HG03095 (cell line): ENCODE data around the gene HMGXB4.

ENCODE experiments used
- ATAC-seq: cut with Tn5 transposase; IDR thresholded peaks from one replicate; pipeline ENCODE4 v1.9.1; 2021; ENCODE audit warnings: moderate library complexity; ENCODE audit not compliant: unreplicated experiment

Gene HMGXB4

GRCh38 chr22:35310556-35311550 lies 53.6 kb downstream of the HMGXB4 start:
- no peak for ATAC-seq

- ATAC-seq: no peak
Measured at GRCh38 chr22:35311551-35311999, 54.3 kb downstream of the HMGXB4 start.

GRCh38 chr22:35312198-35313059 lies 55.1 kb downstream of the HMGXB4 start:
- no peak for ATAC-seq

- no peak for ATAC-seq
Measured at GRCh38 chr22:35313311-35314121, 56.2 kb downstream of the HMGXB4 start.

GRCh38 chr22:35314161-35314942 lies 57.1 kb downstream of the HMGXB4 start:
- ATAC-seq: no peak

- ATAC-seq: no peak
Measured at GRCh38 chr22:35315141-35315854, 58.0 kb downstream of the HMGXB4 start.

- no peak for ATAC-seq
Measured at GRCh38 chr22:35315855-35316745, 58.8 kb downstream of the HMGXB4 start.

- ATAC-seq: no peak
Measured at GRCh38 chr22:35316751-35317150, 59.5 kb downstream of the HMGXB4 start.

- no peak for ATAC-seq
Measured at GRCh38 chr22:35317680-35318290, 60.5 kb downstream of the HMGXB4 start.

- no peak for ATAC-seq
Measured at GRCh38 chr22:35318346-35319215, 61.3 kb downstream of the HMGXB4 start.

- no peak for ATAC-seq
Measured at GRCh38 chr22:35319244-35319985, 62.1 kb downstream of the HMGXB4 start.

- no peak for ATAC-seq
Measured at GRCh38 chr22:35322126-35322525, 64.8 kb downstream of the HMGXB4 start.

GRCh38 chr22:35322893-35323292 lies 65.6 kb downstream of the HMGXB4 start:
- ATAC-seq: no peak

GRCh38 chr22:35323305-35323704 lies 66.0 kb downstream of the HMGXB4 start:
- ATAC-seq: no peak

- ATAC-seq: no peak
Measured at GRCh38 chr22:35324067-35324466, 66.8 kb downstream of the HMGXB4 start.

GRCh38 chr22:35324762-35325161 lies 67.5 kb downstream of the HMGXB4 start:
- ATAC-seq: no peak
